Measurements from ENCODE around the gene TP53RK. TPM values are rescaled to one million over a fixed set of nuclear protein-coding genes. Genes with fewer than 3 reads are reported as not detected.

The TP53RK gene
- total and polyA plus RNA-seq, 2 of the 13 experiments (the other 11 are each of a cell fraction or from before 2014, with no cell fraction given) = 12.9 to 25.5 TPM

DNA sequence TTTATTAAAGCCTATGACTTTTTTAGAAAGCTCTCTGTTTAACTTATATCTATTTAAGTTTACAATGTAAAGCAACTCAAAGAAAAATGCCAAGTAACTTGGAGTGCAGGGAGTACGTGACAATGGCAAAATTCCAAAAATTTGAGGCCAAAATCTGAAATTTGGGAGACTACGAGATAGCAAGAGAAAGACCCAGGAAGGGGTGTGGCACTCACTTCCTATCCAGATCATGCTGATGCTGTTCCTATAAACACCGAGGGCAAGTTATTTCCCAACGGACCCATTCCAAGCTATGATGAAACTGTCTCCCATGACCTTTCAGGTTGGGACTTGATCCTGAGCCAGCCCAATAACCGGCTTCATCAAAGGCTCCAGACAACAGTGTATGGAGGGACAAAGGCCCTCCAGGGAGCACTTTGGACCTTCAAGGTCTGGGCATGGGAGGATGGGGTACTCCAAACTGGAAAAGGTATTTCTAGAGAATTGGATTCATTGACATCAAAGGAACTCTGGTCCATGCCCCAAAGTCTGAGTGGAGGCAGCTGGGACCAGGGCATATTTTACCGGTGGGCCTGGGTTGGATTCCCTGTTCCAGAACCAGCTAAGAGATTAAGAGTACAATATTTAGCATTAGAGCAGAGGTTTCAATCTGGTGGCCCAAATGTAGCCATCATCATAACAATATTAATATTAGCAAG is 22.3 kb downstream of the TP53RK start (continued):
- TF ChIP-seq ZNF253 (CRISPR knock-in tag; IDR thresholded peaks at IDR 0.05; ENCODE audit: borderline replicate concordance) (no peak), ZNF282 (IDR thresholded peaks at IDR 0.05; ENCODE audit: partially characterized antibody) (no peak), RARA (CRISPR knock-in tag; IDR thresholded peaks at IDR 0.05) (peak; percentile 100), POLR2AphosphoS5 (IDR thresholded peaks at IDR 0.05; ENCODE audit: low read depth, low read length) (no peak), ZNF709 (CRISPR knock-in tag; IDR thresholded peaks at IDR 0.05) (no peak), KLF12 (CRISPR knock-in tag; IDR thresholded peaks at IDR 0.05; ENCODE audit: borderline replicate concordance) (peak; percentile 100), JUNB (CRISPR knock-in tag; IDR thresholded peaks at IDR 0.05; ENCODE audit: borderline replicate concordance) (peak; percentile 63; the same call in 1 of the 2 replicates), ERF (CRISPR knock-in tag; IDR thresholded peaks at IDR 0.05) (peak; percentile 100), SAP130 (CRISPR knock-in tag; IDR thresholded peaks at IDR 0.05; ENCODE audit: low read depth) (peak; percentile 97), ZKSCAN1 (IDR thresholded peaks at IDR 0.05; ENCODE audit: low read length) (peak; percentile 7; the same call in 1 of the 2 replicates), HES4 (CRISPR knock-in tag; IDR thresholded peaks at IDR 0.05; ENCODE audit: borderline replicate concordance) (no peak), ZNF333 (CRISPR knock-in tag; IDR thresholded peaks at IDR 0.05; ENCODE audit: borderline replicate concordance) (no peak; the same call in 1 of the 2 replicates), ZNF746 (CRISPR knock-in tag; IDR thresholded peaks at IDR 0.05) (peak; percentile 99), ZNF773 (CRISPR knock-in tag; IDR thresholded peaks at IDR 0.05; ENCODE audit: borderline replicate concordance) (0 out of 2 replicates have a peak, but pooled peaks have one; percentile 22), SP1 (IDR thresholded peaks at IDR 0.05) (no peak), SP1 (CRISPR knock-in tag; IDR thresholded peaks at IDR 0.05) (peak; percentile 77), ZNF205 (CRISPR knock-in tag; IDR thresholded peaks at IDR 0.05) (peak; percentile 96), ZNF557 (CRISPR knock-in tag; IDR thresholded peaks at IDR 0.05) (peak; percentile 97), ZIK1 (CRISPR knock-in tag; IDR thresholded peaks at IDR 0.05; ENCODE audit: borderline replicate concordance, low read depth) (peak; percentile 72; the same call in 1 of the 2 replicates), SALL2 (CRISPR knock-in tag; IDR thresholded peaks at IDR 0.05) (peak; percentile 97), ZNF264 (CRISPR knock-in tag; IDR thresholded peaks at IDR 0.05) (peak; percentile 99)
- TF ChIP-seq, protein P1, sequence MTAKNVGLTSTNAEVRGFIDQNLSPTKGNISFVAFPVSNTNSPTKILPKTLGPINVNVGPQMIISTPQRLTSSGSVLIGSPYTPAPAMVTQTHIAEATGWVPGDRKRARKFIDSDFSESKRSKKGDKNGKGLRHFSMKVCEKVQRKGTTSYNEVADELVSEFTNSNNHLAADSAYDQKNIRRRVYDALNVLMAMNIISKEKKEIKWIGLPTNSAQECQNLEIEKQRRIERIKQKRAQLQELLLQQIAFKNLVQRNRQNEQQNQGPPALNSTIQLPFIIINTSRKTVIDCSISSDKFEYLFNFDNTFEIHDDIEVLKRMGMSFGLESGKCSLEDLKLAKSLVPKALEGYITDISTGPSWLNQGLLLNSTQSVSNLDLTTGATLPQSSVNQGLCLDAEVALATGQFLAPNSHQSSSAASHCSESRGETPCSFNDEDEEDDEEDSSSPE (CRISPR knock-in tag; IDR thresholded peaks at IDR 0.05) = peak; percentile 90
- TF ChIP-seq, protein P2, sequence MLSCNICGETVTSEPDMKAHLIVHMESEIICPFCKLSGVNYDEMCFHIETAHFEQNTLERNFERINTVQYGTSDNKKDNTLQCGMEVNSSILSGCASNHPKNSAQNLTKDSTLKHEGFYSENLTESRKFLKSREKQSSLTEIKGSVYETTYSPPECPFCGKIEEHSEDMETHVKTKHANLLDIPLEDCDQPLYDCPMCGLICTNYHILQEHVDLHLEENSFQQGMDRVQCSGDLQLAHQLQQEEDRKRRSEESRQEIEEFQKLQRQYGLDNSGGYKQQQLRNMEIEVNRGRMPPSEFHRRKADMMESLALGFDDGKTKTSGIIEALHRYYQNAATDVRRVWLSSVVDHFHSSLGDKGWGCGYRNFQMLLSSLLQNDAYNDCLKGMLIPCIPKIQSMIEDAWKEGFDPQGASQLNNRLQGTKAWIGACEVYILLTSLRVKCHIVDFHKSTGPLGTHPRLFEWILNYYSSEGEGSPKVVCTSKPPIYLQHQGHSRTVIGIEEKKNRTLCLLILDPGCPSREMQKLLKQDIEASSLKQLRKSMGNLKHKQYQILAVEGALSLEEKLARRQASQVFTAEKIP (CRISPR knock-in tag; IDR thresholded peaks at IDR 0.05; ENCODE audit: borderline replicate concordance) = no peak; the same call in 1 of the 2 replicates
- TF ChIP-seq, protein P3, sequence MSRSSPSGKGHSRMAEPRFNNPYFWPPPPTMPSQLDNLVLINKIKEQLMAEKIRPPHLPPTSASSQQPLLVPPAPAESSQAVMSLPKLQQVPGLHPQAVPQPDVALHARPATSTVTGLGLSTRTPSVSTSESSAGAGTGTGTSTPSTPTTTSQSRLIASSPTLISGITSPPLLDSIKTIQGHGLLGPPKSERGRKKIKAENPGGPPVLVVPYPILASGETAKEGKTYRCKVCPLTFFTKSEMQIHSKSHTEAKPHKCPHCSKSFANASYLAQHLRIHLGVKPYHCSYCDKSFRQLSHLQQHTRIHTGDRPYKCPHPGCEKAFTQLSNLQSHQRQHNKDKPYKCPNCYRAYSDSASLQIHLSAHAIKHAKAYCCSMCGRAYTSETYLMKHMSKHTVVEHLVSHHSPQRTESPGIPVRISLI (CRISPR knock-in tag; IDR thresholded peaks at IDR 0.05; ENCODE audit: borderline replicate concordance) = peak; percentile 93
- TF ChIP-seq, protein P4, sequence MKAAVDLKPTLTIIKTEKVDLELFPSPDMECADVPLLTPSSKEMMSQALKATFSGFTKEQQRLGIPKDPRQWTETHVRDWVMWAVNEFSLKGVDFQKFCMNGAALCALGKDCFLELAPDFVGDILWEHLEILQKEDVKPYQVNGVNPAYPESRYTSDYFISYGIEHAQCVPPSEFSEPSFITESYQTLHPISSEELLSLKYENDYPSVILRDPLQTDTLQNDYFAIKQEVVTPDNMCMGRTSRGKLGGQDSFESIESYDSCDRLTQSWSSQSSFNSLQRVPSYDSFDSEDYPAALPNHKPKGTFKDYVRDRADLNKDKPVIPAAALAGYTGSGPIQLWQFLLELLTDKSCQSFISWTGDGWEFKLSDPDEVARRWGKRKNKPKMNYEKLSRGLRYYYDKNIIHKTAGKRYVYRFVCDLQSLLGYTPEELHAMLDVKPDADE (CRISPR knock-in tag; IDR thresholded peaks at IDR 0.05) = no peak

All from HepG2 (cell line).